IPS-18a (cell line): ENCODE data around the gene ADAMTSL1.

Experiments used
- H3K27ac ChIP-seq: one replicate; pipeline ENCODE4 v1.5.1; 2013; ENCODE audit warnings: low read length
- H3K27me3 ChIP-seq: one replicate; pipeline ENCODE4 v1.6.1; 2013; ENCODE audit warnings: mild to moderate bottlenecking, low read length; ENCODE audit not compliant: control insufficient read depth, insufficient read depth
- H3K36me3 ChIP-seq: one replicate; pipeline ENCODE4 v1.6.1; 2013; ENCODE audit warnings: low read depth, low read length; ENCODE audit not compliant: control insufficient read depth
- H3K4me1 ChIP-seq: one replicate; pipeline ENCODE4 v1.6.1; 2013; ENCODE audit warnings: low read depth, low read length; ENCODE audit not compliant: control insufficient read depth
- H3K4me3 ChIP-seq: one replicate; pipeline ENCODE4 v1.5.1; 2013; ENCODE audit warnings: low read length
- H3K9ac ChIP-seq: one replicate; pipeline ENCODE4 v1.6.1; 2013; ENCODE audit warnings: mild to moderate bottlenecking, low read length, moderate library complexity
- H3K9me3 ChIP-seq: one replicate; pipeline ENCODE4 v1.6.1; 2013; ENCODE audit warnings: low read depth, low read length; ENCODE audit not compliant: control insufficient read depth

The ADAMTSL1 gene

GRCh38 chr9:18601956-18602355 is 128.0 kb downstream of the ADAMTSL1 start:
- Histone ChIP-seq H3K9ac (no peak overlapping the region), H3K36me3 (no peaks in the 10 kb centered on the region), H3K27ac (no peak overlapping the region), H3K4me3 (no peak overlapping the region), H3K27me3 (no peaks in the 10 kb centered on the region), H3K9me3 (peaks cover 6% of the 10 kb centered on the region), H3K4me1 (peaks cover 25% of the 10 kb centered on the region)

DNA sequence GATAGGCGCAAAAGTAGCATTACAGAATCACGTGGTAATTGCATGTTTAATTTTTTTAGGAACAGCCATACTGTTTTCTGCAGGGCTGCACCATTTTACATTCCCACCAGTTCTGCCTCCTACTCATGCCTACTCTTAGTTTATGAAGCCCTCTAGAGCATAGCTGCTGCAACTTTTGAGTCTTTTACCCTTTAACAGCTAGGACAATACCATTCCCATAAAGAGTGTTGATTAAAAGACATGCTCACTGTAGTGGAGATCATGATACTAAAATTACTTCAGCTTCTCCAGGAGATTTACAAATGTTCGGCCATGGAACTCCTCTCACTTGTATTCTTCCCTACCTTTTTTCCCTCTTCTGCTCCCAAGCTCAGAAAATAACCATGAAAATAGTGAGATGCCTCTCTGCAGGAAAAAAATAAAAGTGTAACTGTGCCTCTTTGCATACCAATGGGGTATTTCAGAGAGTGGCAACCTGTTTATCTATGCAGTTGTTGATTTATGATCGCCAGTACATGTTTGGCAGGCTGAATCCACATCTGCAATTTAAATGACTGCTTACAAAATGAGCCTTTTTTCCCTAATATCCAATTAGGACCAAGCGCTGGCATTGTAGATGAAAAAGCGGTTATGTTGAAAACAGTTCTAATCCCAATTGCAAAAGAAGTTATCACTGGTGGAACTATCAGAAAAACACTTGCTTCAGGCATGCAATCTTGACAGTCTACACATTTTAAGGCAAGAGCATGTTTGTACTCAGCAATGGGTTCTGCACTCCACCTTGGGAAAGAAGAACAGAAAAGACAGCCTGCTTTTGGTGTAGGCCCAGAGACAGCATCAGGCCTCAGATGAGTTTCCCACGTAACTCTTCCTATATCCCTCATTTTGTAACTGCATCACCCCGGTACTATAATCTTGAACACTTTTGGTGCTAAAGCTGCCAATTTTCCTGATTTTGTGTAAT is 131.1 kb downstream of the ADAMTSL1 start:
- Histone ChIP-seq H3K27me3 (no peaks in the 10 kb centered on the region), H3K4me1 (peaks cover 31% of the 10 kb centered on the region), H3K9me3 (peaks cover 6% of the 10 kb centered on the region), H3K9ac (no peak overlapping the region), H3K27ac (no peak overlapping the region), H3K36me3 (no peaks in the 10 kb centered on the region), H3K4me3 (no peak overlapping the region)

DNA sequence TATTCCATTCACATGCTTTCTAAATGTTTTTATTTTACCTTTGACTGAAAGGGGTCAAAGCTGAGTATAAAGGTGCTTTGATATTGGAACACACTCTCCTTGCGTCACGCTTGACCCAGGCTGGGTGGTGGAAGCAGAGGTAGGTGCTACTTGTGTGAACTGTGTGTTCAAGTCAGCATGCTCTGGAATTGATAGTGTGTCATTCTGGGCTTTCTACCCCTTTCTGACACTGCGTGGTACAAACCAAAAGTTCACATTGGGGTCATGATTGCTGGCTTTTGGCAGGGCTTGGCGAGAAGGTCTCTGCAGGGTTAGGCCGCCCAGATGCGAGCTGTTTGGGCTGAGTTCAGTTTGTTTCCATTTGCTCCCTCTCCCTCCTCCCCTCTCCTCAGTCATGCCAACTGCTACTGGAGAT is 131.8 kb downstream of the ADAMTSL1 start:
- Histone ChIP-seq H3K27me3 (no peaks in the 10 kb centered on the region), H3K36me3 (no peaks in the 10 kb centered on the region), H3K27ac (no peak overlapping the region), H3K9ac (no peak overlapping the region), H3K4me1 (peaks cover 31% of the 10 kb centered on the region), H3K4me3 (no peak overlapping the region), H3K9me3 (peaks cover 6% of the 10 kb centered on the region)

GRCh38 chr9:18606281-18606680 is 132.3 kb downstream of the ADAMTSL1 start:
- Histone ChIP-seq H3K4me3 (no peak overlapping the region), H3K27me3 (no peaks in the 10 kb centered on the region), H3K4me1 (peaks cover 31% of the 10 kb centered on the region), H3K27ac (no peak overlapping the region), H3K9ac (no peak overlapping the region), H3K9me3 (peaks cover 6% of the 10 kb centered on the region), H3K36me3 (no peaks in the 10 kb centered on the region)

DNA sequence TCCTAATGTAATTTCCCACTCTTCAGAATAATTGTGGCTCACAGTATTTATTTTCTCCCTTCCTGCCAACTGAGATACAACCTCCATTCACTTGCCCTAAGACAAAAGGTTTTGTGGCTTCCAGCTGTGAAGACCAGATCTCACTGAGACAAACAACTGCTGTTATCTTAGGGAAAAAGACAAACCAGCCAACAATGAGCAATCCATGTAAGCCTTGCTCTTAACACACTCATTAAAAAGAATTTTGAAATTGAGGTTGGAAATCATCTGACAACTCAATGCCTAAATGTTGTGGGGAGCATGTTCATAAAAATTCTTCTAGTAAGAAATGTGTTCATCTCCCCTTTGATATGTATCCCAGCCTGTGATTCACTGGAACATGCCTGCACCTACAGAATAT is 132.9 kb downstream of the ADAMTSL1 start:
- H3K36me3 ChIP-seq: no peaks in the 10 kb centered on the region
- peak overlapping the region; percentile 12 for H3K4me3 ChIP-seq
- no peak overlapping the region for H3K27ac ChIP-seq
- H3K9ac ChIP-seq: no peak overlapping the region
- peaks cover 31% of the 10 kb centered on the region for H3K4me1 ChIP-seq
- peaks cover 6% of the 10 kb centered on the region for H3K9me3 ChIP-seq
- H3K27me3 ChIP-seq: no peaks in the 10 kb centered on the region

DNA sequence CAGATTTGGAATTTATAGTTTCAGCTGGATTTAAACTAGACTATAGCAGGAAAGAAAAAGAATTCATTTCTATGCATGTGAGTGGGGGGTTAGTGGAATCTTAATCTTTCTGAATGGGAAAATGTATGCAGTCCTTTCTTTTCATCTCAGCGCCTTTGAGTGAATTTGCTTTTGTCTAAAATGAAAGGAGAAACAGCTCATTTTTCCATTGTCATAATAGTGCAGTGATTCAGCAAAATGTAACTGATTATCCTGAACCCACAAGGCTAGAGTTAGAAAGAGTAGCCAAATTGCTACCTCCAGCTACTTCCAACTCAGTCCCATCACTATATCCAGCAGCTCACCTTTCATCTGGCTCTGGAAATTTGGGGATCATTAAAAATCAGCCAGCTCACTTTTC is 134.4 kb downstream of the ADAMTSL1 start:
- H3K9ac ChIP-seq: no peak overlapping the region
- peaks cover 4% of the 10 kb centered on the region for H3K9me3 ChIP-seq
- no peak overlapping the region for H3K4me3 ChIP-seq
- no peaks in the 10 kb centered on the region for H3K36me3 ChIP-seq
- no peaks in the 10 kb centered on the region for H3K27me3 ChIP-seq
- H3K4me1 ChIP-seq: peaks cover 31% of the 10 kb centered on the region
- no peak overlapping the region for H3K27ac ChIP-seq

- Histone ChIP-seq H3K36me3 (no peaks in the 10 kb centered on the region), H3K27me3 (no peaks in the 10 kb centered on the region), H3K4me3 (no peak overlapping the region), H3K9me3 (no peaks in the 10 kb centered on the region), H3K9ac (no peak overlapping the region), H3K27ac (no peak overlapping the region), H3K4me1 (peaks cover 16% of the 10 kb centered on the region)
Measured at GRCh38 chr9:18610956-18611355, 137.0 kb downstream of the ADAMTSL1 start.

GRCh38 chr9:18611971-18612370 is 138.0 kb downstream of the ADAMTSL1 start:
- no peak overlapping the region for H3K4me3 ChIP-seq
- H3K27me3 ChIP-seq: no peaks in the 10 kb centered on the region
- H3K36me3 ChIP-seq: no peaks in the 10 kb centered on the region
- no peak overlapping the region for H3K9ac ChIP-seq
- no peak overlapping the region for H3K27ac ChIP-seq
- peaks cover 6% of the 10 kb centered on the region for H3K4me1 ChIP-seq
- H3K9me3 ChIP-seq: no peaks in the 10 kb centered on the region

- H3K27ac ChIP-seq: no peak overlapping the region
- no peaks in the 10 kb centered on the region for H3K4me1 ChIP-seq
- no peaks in the 10 kb centered on the region for H3K27me3 ChIP-seq
- no peak overlapping the region for H3K4me3 ChIP-seq
- no peaks in the 10 kb centered on the region for H3K9me3 ChIP-seq
- no peak overlapping the region for H3K9ac ChIP-seq
- H3K36me3 ChIP-seq: no peaks in the 10 kb centered on the region
Measured at GRCh38 chr9:18614116-18614515, 140.2 kb downstream of the ADAMTSL1 start.

GRCh38 chr9:18614651-18615050 is 140.7 kb downstream of the ADAMTSL1 start:
- Histone ChIP-seq H3K4me3 (no peak overlapping the region), H3K36me3 (no peaks in the 10 kb centered on the region), H3K9me3 (no peaks in the 10 kb centered on the region), H3K27ac (no peak overlapping the region), H3K4me1 (no peaks in the 10 kb centered on the region), H3K27me3 (no peaks in the 10 kb centered on the region), H3K9ac (no peak overlapping the region)

GRCh38 chr9:18616976-18617375 is 143.0 kb downstream of the ADAMTSL1 start:
- Histone ChIP-seq H3K4me1 (no peaks in the 10 kb centered on the region), H3K36me3 (no peaks in the 10 kb centered on the region), H3K27ac (no peak overlapping the region), H3K27me3 (no peaks in the 10 kb centered on the region), H3K4me3 (no peak overlapping the region), H3K9me3 (no peaks in the 10 kb centered on the region), H3K9ac (no peak overlapping the region)

DNA sequence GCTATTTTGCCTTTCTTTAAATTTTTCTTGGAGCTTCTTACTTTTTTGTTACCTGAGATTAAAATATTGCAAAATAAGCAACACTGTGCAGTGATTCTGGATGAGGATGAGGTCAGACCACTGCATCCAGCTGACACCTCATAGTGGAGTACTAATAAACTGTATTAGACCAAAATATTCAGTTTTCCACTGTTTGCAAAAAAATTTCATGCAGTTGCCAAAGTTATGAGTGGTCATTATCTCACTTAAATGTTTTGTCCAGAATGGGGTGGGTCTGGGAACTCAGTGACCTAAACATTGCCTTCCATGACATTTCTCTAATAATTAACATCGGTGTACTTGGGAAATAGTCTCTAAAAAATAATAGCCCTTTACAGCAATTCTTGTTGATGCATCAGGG is 143.8 kb downstream of the ADAMTSL1 start:
- Histone ChIP-seq H3K27me3 (no peaks in the 10 kb centered on the region), H3K36me3 (no peaks in the 10 kb centered on the region), H3K27ac (no peak overlapping the region), H3K4me3 (no peak overlapping the region), H3K9ac (no peak overlapping the region), H3K4me1 (no peaks in the 10 kb centered on the region), H3K9me3 (no peaks in the 10 kb centered on the region)
